Cardiac septum (tissue), 1 donor: ENCODE data around the gene MUC6. TPM values are rescaled to one million over a fixed set of nuclear protein-coding genes. Genes with fewer than 3 reads are reported as not detected.

ENCODE experiments used
- DNase-seq: peaks from one replicate; pipeline ENCODE4 v3.0.0-alpha.2; 2020; ENCODE audit warnings: low spot score
- intact Hi-C: fragments of 100-400 bp; cut with DNase I; formaldehyde crosslinking; loops from one replicate; pipeline ENCODE4 v1.14.0; 2022
- total RNA-seq: library from RNA; stranded (reverse); fragmentation: NEBNext Ultra II Directional; extraction: Animal tissue kit (Norgen Biotek cat#: 25700); gene quantifications from one replicate; pipeline ENCODE4 v1.2.1, GENCODE V29; 2021
- donor health status: DM: no; HTN: no; CAD: no.

Gene MUC6
- total RNA-seq, 1 donor from 2014 or later, result not detected

DNA sequence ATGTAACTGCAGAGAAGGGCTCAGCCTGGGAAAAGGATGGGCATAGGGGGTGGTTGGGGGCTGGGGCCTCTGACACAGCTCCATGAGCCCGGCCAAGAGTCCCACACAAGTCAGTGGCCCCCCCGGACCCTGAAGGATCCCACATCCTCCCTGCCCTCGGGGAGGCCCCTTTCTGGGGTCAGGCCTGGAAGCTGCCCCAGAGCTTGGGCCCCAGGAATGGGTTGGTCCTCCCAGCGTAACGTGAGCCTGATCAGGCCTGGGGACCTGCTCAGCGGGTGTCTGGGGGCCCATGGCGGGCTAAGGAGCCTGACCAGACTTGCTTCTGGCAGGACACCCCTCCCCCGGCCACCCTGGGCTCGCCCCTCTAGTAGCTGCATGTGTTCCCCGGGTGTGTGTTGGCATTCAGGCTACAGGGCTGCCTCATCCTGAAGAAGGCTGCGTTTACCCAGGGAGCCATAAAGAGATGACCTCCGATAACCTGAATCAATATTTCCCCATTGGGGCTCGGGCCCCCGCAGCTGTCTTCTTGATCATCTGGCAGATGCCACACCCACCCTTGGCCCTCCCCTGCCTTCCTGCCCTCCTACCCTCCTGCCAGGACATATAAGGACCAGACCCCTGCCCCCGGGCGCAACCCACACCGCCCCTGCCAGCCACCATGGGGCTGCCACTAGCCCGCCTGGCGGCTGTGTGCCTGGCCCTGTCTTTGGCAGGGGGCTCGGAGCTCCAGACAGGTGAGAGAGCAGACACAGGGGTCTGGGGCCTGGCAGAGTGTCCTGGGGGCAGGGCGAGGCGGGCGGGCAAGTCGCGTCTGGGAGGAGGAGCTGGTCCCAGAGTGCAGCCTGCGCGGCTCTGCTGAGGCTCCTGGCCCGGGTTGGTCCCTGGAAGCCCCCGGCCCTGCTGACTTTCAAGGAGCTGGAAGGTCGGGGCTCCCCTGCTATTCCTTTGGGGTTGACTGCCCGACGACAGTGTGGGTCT is 38.0 kb upstream of the MUC6 start, which contains the start of gene MUC2:
MUC2 (plus strand) TSS at position 631 of the 978 bp plus-strand sequence.
- intact Hi-C loops, result no loop called here

DNA sequence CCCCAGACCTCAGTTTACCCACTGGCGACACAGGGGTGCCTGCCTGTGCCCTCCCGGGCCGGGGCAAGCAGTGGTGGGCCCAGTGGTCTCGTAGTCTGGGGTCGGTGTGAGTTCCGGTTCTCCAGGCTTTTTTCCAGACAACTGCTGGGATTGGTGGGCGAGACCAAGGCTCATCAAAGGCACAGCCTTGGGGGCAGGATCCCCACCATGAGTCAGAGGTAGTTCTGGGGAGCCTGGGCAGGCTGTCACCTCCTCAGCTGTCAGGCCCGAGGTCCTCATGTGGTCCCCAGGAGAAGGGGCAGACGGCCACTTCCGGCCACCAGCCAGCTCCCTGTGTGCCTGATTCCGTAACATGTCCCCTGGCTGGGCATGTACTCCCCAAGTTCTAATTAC is 37.3 kb upstream of the MUC6 start:
- DNase-seq, result peak; percentile 72

More for the DNA sequence above, 38.0 kb upstream of the MUC6 start, which contains the start of gene MUC2:
- DNase-seq, result peak; percentile 70

DNA sequence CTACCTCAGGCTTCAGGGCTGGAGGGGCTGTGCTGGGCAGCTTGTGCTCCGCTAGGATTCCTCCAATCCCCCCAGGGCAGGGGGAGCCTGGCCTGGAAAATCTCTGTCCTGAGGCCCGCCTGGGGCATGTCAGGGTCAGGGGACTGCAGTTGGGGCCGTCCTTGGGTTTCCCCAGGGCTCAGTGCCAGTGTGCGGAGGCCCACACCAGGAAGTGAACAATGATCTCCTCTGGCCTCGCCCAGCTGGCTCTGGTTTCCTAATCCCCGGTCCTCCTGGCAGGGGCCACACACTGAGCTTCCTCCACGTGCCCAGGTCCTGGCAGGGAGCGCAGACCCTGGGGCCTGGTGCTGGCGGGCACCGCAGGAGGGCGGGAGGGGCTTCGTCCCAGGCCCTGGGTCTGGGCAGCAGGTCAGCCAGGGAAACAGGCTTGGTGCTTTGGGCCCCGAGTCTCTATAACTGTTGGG is 36.8 kb upstream of the MUC6 start:
- peak; percentile 77 for DNase-seq
- intact Hi-C loops, result no loop called here

More for the DNA sequence above, 37.3 kb upstream of the MUC6 start:
- intact Hi-C loops, result no loop called here

DNA sequence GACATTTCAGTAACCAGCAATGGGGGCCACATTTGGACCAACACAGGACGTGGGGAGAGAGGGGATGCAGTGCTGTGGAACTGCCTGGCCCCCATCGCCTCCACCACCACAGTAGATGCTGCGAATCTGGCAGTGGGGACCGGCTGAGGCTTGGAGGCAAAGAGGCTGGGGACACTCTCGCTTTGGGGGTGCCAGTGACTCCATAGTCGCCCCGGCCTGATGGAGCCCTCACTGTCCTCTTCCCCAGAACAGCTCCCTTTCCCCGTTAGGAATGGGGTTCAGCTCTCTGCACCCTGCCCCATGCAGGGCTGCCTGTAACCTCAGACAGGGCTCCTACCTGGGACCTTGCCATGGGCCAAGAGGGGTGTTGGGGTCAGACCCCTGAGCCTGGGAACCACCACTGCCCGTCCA is 36.3 kb upstream of the MUC6 start:
- DNase-seq, result peak; percentile 57
- intact Hi-C loops, result no loop called here

DNA sequence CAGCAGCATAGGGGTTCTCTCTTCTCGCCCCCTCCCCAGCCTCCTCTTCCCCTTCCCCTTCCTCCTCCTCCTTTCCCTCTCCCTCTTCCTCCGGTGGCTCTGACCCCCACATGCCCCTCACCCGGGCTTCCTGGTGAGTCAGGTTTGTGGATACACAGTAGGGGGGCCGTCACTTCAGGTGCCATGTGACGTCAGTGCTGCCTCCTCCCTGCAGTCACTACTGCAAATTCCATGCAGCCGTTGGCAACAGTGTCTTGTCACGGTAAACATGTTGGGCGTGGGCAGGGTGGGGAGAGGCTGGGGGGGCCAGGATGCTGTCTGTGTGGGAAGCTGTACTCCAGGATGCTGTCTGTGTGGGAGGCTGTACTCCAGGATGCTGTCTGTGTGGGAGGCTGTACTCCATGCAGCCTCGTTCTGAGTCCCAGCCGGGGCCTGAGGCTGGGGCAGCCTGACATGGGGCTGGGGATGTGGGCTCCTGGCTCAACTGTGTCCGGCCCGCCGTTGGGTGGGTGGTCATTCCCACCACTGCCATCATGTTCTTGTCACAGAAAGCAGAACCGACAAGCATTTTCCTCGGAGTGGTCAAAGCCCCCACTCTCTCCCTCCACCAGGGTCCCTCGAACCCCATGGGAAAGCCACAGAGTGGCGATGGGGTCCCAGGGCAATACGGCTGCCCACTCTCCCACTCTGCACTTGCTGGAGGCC is 35.8 kb upstream of the MUC6 start:
- peak; percentile 59 for DNase-seq
- intact Hi-C loops, result no loop called here

DNA sequence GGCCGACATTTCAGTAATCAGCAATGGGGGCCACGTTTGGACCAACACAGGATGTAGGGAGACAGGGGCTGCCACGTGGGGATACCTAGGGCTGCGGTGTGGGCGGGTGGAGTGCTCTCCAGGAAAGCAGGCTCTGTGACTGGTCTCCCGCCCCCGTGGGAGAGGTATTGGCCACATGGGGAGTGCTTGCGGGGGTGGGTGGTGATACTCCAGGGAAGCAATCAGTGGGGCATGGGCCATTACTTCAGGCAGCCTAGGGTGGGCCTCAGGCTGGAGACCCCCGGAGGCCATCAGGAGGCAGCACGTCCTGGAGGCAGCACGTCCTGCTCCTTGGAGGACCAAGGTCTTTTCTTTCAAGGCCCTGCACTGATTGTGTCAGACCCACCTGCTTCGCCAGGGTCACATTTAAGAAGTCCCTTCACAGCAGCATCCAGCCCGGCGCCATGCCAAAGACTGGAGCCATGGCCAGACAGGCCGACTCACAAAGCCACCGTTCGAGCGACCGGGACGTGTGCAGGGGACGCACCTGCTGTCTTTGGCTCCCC is 35.1 kb upstream of the MUC6 start:
- intact Hi-C loops, result no loop called here
- peak; percentile 75 for DNase-seq

DNA sequence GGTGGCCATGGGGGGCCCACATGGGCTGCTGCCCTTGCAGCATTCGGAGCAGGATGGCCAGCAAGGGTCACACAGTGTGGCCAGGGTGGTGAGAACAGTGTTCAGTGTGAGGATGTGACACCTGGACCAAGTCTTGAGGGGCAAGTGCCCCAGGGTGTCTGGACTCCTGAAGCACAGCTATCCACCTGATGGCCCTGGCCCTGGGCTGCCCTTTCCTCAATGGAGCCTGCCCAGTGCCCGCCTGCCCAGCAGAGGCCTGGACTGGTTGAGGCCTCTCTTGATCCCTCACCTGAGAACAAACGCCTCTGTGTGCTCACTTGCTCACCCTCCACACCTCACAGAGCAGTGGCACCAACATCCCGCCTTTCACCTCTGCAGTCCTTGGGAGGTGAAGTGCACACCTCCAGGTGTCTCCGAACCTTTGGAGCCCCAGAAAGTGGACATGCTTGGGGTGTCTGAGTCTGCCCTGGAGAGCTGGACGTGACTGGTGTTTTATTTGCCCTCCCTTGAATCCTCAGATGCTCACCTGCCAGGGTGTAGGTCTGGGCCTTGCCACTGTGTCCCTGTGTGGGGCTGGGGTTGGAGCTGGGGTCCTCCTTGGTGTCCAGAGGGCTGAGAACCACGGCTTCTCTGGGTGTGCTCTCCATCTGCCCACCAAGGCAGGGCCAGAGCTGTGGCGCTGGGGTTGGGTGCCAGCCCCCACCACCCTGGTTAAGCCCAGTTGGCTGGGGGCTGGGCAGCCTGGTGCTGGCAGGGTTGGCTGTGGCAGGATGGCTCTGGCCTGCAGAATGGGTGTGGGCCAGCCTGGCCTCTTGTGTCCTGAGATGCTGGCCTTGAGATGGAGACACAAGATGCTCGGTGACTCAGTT is 34.3 kb upstream of the MUC6 start:
- intact Hi-C loops, result no loop called here
- peak; percentile 58 for DNase-seq

DNA sequence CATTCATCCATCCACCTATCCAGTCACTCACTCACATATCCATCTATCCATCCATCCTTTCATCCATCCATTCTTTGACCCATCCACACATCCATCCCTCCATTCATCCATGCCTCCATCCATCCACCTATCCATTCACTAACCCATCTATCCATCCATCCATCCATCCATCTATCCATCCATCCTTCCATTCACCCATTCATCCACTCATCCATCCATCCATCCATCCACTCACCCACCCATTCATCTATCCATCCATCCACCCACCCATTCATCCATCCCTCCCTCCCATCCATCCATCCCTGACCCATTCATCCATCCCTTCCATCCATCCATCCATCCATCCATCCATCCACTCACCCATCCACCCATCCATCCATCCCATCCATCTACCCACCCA is 33.2 kb upstream of the MUC6 start:
- DNase-seq, result peak; percentile 6
- intact Hi-C loops, result no loop called here

DNA sequence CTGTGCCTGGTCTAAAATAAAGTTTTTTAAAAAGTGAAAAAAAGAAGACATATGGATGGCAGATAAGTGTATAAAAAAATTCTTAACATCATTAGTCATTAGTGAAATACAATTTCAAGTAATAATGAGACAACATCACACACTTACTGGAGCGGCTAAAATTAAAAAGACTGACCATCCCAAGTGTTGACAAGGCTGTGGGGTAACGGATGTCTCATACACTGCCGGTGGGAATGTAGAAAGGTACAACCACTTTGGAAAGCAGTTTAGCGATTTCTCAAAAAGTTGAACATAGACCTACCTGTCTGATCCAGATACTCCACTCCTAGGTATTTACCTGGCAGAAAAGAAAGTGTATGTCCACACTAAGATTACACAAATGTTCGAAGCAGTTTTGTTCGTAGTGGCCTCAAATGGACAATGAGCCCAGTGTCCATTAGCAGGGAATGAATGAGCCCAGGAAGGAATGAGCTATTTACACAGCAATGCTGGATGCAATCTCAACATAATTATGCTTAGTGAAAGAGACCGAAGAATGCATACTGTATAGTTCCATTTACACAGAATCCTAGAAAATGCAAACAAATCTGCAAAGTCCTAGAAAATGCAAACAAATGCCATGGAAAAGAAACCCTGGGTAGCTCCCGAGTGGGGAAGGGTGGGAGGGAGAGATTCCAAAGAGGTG is 31.4 kb upstream of the MUC6 start:
- intact Hi-C loops, result no loop called here
- peak; percentile 4 for DNase-seq

DNA sequence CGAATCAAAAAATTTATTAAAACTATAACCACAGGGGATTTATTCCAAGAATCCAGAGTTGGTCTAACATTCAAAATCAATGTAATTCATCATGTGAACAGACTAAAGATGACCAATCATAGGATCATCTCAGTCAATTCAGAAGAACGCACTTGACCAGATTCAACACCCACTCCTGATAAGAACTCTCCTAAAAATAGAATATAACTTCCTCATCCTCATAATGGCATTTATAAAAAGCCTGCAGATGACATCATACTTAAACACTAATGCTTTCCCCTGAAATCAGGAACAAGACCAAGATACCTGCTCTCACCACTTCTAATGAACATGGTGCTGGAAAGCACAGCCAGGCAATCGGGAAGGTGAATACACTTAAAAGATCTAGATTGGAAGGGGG is 27.6 kb upstream of the MUC6 start:
- no peak for DNase-seq
- intact Hi-C loops, result no loop called here

DNA sequence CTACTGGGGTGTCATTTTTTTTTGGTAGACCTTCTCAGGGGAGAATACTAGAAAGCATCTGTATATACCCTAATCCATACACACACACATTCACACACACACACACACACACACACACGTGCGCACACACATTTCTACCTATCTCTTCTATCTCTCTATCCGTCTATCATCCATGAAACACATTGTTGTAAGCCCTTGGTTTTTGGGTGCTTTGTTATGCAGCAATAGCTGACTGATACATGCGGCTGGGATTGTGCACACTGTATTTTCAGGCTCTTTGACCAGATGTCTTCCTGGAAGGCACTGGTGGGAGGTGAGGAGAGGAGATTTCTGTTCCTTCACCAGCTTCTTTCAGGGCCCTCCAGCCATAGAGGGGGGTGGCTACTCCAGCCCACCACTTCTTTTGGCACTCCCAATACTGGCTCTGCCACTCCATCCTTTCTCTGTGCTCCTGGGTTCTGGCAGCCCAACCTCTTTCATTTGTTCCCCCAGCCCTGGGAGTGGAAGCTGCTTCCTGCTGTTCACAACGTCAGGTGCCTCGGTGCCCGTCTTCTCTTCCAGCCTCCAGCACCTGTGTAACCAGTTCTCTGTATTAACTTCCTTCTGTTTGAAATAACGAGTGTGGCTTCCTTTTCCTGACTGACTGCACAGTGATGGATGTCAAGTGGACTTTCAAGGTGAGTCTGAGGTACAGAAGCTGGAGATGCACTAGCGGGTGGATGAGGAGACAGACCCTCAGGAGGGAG is 25.7 kb upstream of the MUC6 start:
- peak; percentile 55 for DNase-seq
- intact Hi-C loops, result no loop called here

DNA sequence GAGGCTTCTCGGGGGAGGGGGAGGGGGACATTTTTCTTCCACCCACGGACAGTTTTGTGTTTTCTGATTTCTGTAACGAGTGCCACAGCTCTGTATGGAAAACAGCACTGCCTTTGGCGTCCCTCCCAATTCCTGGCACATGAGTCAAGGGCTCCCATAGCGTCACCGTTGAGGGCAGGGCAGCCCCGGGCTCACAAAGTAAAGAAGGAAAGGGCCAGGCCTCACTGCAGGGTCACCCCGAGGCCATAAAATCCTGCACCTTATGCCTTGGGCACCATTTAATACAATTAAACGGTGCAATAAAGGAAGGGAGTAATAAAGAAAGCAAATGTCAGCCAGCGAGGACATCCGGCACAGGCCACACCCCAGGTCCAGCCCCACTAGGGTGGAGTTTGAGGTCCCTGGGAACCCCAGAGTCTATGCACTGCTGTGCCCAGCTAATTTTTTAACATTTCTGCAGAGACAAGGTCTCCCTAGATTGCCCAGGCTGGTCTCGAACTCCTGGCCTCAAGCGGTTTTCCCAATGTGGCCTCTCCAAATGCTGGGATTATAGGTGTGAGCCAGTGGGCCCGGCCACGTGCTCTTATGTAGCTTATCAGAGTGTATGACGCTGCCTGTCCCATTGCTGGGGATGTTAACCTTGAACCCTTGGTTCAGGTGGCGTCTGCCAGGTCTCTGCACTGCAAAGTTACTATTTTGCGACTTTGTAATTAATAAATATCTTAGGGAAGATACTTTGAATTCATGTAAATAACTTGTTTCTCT is 24.5 kb upstream of the MUC6 start:
- DNase-seq, result peak; percentile 74
- intact Hi-C loops, result no loop called here

DNA sequence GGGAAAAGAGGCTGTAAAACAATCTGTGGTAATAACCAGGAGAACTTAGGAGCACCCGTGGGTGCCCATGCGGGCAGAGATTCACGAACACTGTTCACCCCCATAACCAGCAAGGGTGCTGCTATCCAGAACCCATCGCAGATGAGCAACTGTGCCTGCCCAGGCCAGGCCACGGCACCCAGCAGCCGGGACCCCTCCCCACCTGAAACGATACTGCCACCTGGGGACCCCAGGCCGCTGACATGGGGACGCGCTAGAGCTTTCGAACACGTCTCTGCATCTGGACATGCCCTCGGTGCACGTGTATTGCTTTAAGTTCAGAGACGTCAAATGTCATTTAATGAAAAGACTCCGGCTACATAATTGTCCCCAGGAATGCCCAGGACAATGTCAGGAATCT is 23.9 kb upstream of the MUC6 start:
- intact Hi-C loops, result no loop called here
- peak; percentile 38 for DNase-seq

DNA sequence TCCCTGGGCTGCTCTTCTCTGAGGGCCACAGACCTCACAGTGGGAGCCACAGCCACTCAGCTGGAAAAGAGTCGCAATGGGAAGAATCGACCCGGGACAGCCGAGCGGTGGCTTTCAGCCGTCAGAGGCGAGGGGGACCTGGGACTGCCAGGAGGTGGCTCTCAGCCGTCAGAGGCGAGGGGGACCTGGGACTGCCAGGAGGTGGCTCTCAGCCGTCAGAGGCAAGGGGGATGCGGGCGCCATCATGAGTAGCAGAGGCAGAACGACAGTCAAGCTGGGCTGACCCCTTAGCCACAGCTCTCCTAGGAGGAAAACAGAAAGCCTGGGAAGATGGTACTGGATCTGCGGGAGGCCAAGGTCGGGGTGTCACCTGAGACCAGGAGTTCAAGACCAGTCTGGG is 23.2 kb upstream of the MUC6 start:
- intact Hi-C loops, result no loop called here
- DNase-seq, result peak; percentile 43

DNA sequence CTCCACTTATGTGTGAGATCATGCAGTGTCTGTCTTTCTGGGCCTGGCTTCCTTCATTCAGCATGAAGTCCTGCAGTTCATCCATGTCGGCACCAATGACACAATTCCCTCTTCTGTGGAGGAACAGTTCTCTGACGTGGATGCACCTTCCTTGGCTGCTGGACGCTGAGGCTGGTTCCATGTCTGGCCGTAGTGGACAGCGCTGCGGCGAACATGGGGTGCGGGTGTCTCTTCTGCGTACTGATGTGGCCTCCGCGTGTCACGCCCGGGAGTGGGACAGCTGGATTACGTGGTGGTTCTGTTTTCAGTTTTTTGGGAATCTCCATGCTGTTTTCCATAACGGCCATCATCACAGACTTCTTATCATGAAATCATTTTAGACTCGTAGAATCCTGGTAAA is 21.3 kb upstream of the MUC6 start:
- peak; percentile 55 for DNase-seq
- intact Hi-C loops, result no loop called here

DNA sequence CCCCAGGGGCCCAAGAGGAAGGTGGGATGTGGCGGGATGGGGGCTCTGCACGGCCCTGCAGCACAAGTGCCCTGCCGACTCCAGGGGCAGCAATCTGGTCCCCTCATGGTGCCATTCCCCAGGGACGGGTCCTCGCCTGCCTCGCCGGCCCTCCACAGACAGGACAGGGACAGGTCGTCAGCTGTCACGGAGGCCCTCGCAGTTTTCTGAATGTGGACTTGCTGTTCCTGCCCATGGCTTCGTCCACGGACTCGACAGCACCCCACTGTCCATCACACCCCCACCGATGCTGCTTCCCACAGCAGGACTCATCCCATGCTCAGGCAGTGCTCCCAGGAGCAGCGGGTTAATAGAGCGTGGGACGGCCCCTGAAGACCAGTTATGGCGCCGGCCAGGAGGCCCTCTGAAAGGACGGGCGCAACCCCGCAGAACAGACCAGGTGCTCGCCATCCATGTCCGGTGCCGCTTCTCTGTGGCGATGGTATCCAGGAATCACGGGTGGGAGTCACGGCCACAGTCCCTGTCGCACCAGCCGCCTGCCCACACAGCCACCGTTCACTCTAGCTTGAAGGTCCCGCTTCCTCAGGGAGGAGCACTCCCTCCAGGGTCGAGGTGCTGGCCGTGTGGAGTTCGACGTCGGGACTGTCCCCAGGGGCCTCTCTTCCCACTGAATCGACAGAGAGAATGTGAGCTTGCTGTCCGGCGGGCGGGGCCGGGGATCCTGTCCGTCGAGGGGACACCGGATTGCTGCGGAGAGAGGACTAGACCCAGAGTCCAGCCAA is 19.7 kb upstream of the MUC6 start:
- peak; percentile 70 for DNase-seq
- intact Hi-C loops, result no loop called here
